GM21723 (cell line): Measurements from ENCODE around the gene HLA-DMB.
A peak's percentile ranks its signal among the peaks of the same experiment; 100 is the strongest.

Experiments
- ATAC-seq: cut with Tn5 transposase; IDR thresholded peaks from one replicate; pipeline ENCODE4 v1.9.1; 2021; ENCODE audit warnings: mild to moderate bottlenecking, moderate library complexity; ENCODE audit not compliant: unreplicated experiment

HLA-DMB gene

DNA sequence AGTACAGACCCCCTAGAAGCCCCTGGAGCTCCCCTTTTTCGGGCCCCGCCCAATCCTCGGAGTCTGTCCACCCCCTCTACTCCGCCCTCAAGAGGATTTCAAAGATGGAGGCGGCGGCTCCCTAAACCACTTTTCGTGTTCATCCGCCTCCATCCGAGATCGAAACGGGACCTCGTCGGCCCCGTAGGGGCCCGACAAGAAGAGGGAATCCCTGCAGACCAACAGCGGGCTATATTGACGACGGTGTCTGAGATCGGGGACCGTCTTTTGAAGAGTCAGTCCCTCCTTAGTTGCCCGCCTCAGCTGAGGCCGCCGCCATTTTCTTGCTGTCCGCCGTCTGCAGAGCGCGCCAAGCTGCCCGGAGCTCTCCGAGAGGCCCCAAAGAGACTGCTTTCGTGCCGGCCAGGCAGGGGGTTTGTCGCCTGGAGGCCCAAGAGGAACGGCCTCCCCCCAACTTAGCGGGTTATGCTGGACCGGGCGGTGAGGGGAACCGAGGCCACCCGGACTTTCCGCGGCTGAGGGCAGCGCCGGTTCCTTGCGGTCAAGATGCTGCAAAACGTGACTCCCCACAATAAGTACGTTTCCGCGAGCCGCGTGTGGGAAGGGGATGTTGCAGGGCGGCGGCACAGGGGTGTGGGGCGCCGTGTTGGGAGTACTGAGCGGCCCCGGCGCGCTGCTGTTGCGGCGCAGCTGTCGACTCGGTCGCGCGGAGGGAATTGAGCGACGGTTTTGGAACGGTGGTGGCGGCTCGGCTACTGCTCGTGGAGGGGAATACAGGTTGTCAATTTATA is 31.7 kb upstream of the HLA-DMB start:
- peak; percentile 7 for ATAC-seq

- peak; percentile 45 for ATAC-seq
These were observed 30.9 kb upstream of the HLA-DMB start for GRCh38 chr6:32971581-32972352.

DNA sequence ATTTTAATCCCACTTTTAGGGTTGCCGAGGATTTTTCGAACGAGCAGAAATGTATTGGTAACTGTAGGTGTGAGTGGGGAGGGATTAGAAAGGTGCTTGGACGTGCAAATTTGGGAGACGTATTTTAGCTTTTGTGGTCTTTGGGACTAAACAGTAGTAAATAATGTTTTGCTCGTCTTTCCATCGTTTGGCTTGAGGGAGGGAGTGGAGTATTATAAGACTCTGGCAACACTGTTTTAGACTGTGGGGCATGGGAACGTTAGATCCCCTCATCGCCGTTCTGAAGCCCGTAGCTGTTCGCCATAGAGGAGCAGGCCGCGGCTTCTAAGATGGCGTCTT is 30.4 kb upstream of the HLA-DMB start:
- ATAC-seq: no peak

- no peak for ATAC-seq
These were observed 29.8 kb upstream of the HLA-DMB start for GRCh38 chr6:32970413-32971241.

DNA sequence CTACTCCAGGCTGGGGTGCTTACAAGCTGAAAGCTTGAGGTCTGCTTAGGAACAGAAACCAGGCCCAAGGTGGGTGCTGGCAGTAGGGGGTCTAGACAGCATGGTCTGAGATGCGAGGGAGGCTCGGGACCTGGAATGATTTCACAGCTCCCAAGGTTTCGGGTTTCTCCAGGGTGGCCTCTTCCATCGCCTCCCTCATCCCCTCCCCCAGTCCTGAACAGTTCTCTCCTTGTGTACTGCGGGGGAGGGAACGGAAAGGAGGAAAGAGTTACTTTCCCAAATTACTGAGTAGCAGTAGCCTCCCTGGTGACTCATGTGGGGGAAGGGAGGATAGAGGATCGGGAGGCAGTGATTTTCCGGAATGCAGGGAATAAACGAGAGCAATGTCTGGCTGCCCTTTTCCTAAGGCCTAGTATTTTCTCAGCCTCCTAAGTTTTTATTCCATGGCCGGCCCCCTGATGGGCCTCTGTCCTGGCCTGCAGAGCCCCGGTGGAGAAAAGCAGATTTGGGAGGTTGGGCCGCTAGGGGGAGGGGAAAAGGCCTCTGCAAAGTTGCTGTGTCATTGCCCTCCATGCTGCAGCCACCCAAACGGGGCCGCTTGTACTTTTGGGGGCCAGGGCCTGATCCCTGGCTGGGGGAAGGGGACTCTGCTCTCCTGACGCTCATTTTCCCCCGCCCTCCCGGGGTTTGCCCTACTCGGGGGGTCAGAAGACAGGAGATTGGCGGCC is 29.0 kb upstream of the HLA-DMB start:
- no peak for ATAC-seq

DNA sequence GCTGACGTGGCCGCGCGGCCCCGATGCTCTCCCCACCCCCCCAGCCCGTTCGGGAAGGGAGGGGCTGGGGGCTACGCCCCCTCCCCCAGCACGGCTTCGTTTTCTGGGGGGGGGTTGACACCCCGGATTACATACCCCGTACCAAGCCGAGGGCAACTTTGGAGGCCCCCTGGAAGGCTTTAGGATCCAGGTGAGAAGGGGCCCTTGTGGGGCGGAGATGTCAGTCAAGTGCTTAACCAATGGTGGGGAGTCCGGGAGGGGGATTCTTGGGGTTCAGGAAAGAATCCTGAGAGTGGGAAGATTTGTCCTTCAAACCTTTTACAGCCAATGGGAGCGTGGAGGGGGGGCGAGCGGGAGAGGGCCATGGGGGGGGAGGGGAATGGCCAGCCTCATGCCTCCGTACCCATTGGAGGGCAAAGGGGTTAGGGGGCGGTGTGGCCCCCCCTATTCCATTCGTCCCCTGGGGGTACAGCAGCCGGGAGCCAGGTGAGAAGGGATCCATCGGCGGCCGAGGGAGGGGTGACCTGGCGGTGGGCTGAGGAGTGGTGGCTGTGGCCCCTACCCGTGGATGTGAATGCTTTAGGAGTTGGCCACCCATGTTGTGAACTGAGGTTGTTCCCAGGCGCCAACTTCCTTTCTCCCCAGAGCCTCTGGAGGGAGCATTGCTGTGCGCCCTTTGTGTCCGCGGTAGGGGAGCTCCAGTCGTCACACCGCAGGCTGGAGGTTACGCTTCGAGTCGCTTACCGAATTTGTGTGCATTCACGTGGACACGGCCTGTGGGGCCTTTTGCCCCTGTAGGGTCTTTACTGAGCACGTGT is 28.2 kb upstream of the HLA-DMB start:
- peak; percentile 8 for ATAC-seq

GRCh38 chr6:32968093-32968866 is 27.5 kb upstream of the HLA-DMB start, which contains the start of gene BRD2:
BRD2 (plus strand) TSS chr6:32968594; CDS start chr6:32972899, 4,305 bp downstream.
- ATAC-seq: peak; percentile 37

- ATAC-seq: no peak
These were observed 26.6 kb upstream of the HLA-DMB start for GRCh38 chr6:32967151-32968091.

DNA sequence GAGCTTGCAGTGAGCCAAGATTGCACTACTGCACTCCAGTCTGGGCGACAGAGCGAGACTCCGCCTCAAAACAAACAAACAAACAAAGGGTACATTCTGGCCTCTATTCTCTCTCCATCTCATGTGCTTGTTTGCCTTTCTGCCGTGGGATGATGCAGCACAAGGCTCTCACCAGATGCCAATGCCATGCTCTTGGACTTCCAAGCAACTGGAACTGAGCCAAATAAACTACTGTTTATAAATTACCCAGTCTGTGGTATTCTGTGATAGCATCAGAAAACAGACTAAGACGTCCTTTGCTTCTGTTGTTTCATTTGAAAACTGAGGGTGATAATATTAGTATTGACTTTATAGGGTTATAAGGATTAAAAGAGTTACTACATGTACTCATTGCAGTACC is 23.9 kb upstream of the HLA-DMB start:
- ATAC-seq: no peak

- ATAC-seq: no peak
These were observed 23.0 kb upstream of the HLA-DMB start for GRCh38 chr6:32963866-32964265.

DNA sequence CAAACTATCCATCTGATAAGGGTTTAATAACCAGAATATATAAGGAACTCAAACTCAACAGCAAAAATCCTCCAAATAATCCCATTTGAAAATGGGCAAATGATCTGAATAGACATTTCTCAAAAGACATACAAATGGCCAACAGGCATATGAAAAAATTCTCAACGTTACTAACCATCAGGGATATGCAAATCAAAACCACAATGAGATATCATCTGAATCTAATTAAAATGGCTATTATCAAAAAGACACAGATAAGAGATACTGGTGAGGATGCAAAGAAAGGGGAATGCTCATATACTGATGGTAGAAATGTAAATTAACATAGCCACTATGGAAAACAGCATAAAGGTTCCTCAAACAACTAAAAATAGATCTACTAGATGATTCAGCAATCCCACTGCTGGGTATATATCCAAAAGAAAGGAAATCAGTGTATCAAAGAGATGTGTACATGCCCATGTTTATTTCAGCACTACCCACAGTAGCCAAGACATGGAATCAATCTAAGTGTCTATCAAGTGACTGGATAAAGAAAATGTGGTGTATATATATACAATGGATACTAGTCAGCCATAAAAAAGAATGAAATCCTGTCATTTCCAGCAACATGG is 21.5 kb upstream of the HLA-DMB start:
- no peak for ATAC-seq

DNA sequence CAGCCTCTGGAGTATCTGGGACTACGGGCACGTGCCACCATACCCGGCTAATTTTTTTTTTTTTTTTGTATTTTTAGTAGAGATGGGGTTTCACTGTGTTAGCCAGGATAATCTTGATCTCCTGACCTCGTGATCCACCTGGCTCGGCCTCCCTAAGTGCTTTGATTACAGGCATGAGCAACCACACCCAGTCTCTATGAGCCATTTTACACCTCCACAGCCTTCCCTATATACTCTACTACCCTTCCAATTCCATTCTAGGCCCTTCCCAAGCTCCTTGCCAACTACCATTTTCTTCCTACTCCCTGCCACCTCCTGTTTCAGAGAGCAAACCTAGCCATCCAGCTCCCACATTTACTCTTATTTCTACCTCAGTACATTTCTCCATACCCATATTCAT is 19.7 kb upstream of the HLA-DMB start:
- no peak for ATAC-seq

GRCh38 chr6:32956176-32956575 is 15.3 kb upstream of the HLA-DMB start:
- ATAC-seq: no peak

- no peak for ATAC-seq
These were observed 14.4 kb upstream of the HLA-DMB start for GRCh38 chr6:32954986-32955802.

DNA sequence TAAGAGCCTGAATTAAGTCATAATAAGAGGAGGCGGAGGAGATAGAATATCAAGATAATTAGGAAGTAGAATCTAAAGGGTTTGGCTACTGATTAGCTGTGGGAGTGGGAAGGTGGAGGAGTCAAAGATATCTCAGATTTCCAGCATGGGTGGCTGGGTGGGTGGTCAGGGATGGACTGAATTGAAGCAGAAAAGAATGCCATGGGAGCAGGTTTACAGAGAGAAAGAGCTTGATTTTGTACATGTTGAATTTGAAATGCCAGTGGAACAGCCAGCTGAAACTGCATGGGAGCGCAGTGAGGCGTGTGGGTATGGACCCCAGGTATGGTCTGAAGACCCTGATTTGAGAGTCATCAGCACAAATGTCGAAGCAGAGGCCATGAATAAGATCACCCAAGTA is 13.4 kb upstream of the HLA-DMB start:
- ATAC-seq: no peak

- no peak for ATAC-seq
These were observed 12.9 kb upstream of the HLA-DMB start for GRCh38 chr6:32953775-32954174.
